GM13976 (cell line): ENCODE results near the gene MGST3.

Experiments
- DNase-seq: peaks from one replicate; pipeline ENCODE4 v3.0.0; 2012; ENCODE audit warnings: low spot score
- CTCF ChIP-seq: IDR thresholded peaks from 2 replicates; pipeline ENCODE4 v1.5.1; 2012; ENCODE audit warnings: borderline replicate concordance, mild to moderate bottlenecking; ENCODE audit not compliant: insufficient read depth; ENCODE audit errors: extremely low read depth, missing control alignments, control extremely low read depth
- in situ Hi-C: fragments of 300-500 bp; cut with MboI; formaldehyde crosslinking; loops from one replicate; pipeline ENCODE4 v1.12.0; 2022; ENCODE audit warnings: low sequenced_read_pairs, mixed read lengths, inconsistent platforms; ENCODE audit not compliant: unreplicated experiment

The MGST3 gene

GRCh38 chr1:165612062-165612461, 19.0 kb upstream of the MGST3 start:
- no peak for TF ChIP-seq CTCF
- no peak for DNase-seq
- in situ Hi-C loops: loop anchor here (25.0 kb wide), 1 partner anchor 875 kb away; no protein-coding TSS in a partner anchor

- no peak for DNase-seq
- in situ Hi-C loops: loop anchor here (25.0 kb wide), 1 partner anchor 871 kb away; no protein-coding TSS in a partner anchor
- TF ChIP-seq CTCF: no peak
These were observed 14.9 kb upstream of the MGST3 start for GRCh38 chr1:165616054-165616612.

GRCh38 chr1:165616987-165617546, 14.0 kb upstream of the MGST3 start:
- no peak for DNase-seq
- in situ Hi-C loops: loop anchor here (25.0 kb wide), 1 partner anchor 870 kb away; no protein-coding TSS in a partner anchor
- TF ChIP-seq CTCF: no peak

- DNase-seq: no peak
- TF ChIP-seq CTCF: no peak
- in situ Hi-C loops: loop anchor here (25.0 kb wide), 1 partner anchor 868 kb away; no protein-coding TSS in a partner anchor
These were observed 11.3 kb upstream of the MGST3 start for GRCh38 chr1:165619647-165620151.

- no peak for TF ChIP-seq CTCF
- in situ Hi-C loops: loop anchor here (25.0 kb wide), 1 partner anchor 864 kb away; no protein-coding TSS in a partner anchor
- DNase-seq: no peak
These were observed 7.4 kb upstream of the MGST3 start for GRCh38 chr1:165623624-165624023.

- no peak for TF ChIP-seq CTCF
- no peak for DNase-seq
- in situ Hi-C loops: loop anchor here (25.0 kb wide), 1 partner anchor 863 kb away; no protein-coding TSS in a partner anchor
These were observed 6.6 kb upstream of the MGST3 start for GRCh38 chr1:165624441-165624840.
